Measurements from ENCODE around the gene PRMT7.

DNA sequence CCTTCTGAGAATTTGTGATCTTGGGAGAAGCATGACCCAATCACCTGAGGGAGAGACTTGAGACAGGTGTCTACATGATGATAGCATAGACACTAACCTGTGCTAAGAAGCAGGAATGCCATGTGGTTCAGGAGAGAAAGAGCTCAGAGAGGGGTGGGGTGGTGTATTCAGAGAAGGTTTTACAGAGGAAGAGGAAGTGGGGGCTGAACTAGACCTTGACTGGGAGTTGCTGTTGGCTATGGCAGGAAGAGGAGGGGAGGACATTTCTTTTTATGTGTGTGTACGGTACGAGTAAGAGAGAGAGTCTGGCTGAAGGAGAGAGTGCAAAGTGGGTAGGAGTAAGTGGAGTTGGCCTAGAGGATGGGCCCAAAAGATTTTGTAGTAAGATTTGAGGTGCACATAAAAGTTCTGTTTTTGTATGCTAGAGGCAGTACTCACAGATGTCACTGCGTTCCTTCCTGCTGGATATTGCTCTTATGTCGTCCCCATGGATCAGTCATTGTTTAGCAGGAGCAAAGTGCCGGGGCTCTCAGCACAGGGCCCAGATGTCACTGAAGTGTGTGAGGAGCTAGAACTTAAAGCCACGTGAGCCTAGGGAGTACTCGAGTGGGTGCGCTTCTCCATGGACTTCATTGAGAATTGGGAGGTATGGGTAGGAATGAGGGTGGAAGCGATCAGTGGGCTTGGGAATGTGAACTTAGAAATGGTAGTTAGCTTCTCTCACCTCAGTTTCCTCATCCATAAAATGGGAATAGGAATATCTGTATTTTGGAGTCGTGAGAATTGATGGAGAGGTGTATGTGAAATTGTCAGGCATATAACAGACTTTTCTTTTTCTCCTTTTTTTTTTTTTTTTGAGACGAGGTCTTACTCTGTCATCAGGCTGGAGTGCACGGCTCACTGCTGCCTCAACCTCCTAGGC, 24.4 kb upstream of the PRMT7 start:
- TF ChIP-seq, protein P1, sequence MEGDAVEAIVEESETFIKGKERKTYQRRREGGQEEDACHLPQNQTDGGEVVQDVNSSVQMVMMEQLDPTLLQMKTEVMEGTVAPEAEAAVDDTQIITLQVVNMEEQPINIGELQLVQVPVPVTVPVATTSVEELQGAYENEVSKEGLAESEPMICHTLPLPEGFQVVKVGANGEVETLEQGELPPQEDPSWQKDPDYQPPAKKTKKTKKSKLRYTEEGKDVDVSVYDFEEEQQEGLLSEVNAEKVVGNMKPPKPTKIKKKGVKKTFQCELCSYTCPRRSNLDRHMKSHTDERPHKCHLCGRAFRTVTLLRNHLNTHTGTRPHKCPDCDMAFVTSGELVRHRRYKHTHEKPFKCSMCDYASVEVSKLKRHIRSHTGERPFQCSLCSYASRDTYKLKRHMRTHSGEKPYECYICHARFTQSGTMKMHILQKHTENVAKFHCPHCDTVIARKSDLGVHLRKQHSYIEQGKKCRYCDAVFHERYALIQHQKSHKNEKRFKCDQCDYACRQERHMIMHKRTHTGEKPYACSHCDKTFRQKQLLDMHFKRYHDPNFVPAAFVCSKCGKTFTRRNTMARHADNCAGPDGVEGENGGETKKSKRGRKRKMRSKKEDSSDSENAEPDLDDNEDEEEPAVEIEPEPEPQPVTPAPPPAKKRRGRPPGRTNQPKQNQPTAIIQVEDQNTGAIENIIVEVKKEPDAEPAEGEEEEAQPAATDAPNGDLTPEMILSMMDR (IDR thresholded peaks at IDR 0.05; ENCODE audit: control extremely low read depth in 1 of 3, insufficient read depth in 1 of 3, low read depth in 1 of 3, low read length in 3 of 3), result no peak
- TF ChIP-seq SIN3A (conservative IDR thresholded peaks at IDR 0.05 in 1 of 2, IDR thresholded peaks at IDR 0.05 in 1 of 2; ENCODE audit: low read depth in 1 of 2, low read length in 2 of 2), result no peak
- no peak for TF ChIP-seq YY1 (IDR thresholded peaks at IDR 0.05; ENCODE audit: low read depth, low read length)
- no peak for TF ChIP-seq EP300 (IDR thresholded peaks at IDR 0.05; ENCODE audit: borderline replicate concordance in 1 of 2, low read depth in 2 of 2, low read length in 2 of 2)
- TF ChIP-seq SRF (IDR thresholded peaks at IDR 0.05; ENCODE audit: low read depth, low read length), result no peak
- TF ChIP-seq EZH2 (IDR thresholded peaks at IDR 0.05; ENCODE audit: low read depth, low read length, severe bottlenecking), result no peak
